CD14-positive monocyte (primary cell): Measurements from ENCODE around the gene TIAM1. TPM values are rescaled to one million over a fixed set of nuclear protein-coding genes. Genes with fewer than 3 reads are reported as not detected.
A peak's percentile ranks its signal among the peaks of the same experiment; 100 is the strongest.

ENCODE experiments used
- DNase-seq, 3 donors: peaks; one replicate each; pipeline ENCODE4 v3.0.0-alpha.2; 2011 to 2022
- H2AFZ ChIP-seq: 2 replicates; pipeline ENCODE4 v1.6.0; 2012; ENCODE audit warnings: mild to moderate bottlenecking, low read depth, low read length, inconsistent platforms; ENCODE audit not compliant: insufficient read depth, poor library complexity, severe bottlenecking
- H3K27ac ChIP-seq, 2 donors: 1 replicate in 1 of 2; 2 replicates in 1 of 2; pipeline ENCODE4 v1.5.1; 2012 to 2013; ENCODE audit warnings: low read length in 2 of 2, control low read depth in 1 of 2, inconsistent platforms in 1 of 2, low read depth in 1 of 2, mild to moderate bottlenecking in 1 of 2
- H3K27me3 ChIP-seq, 2 donors: one replicate each; pipeline versions ENCODE4 v1.6.0 to v1.6.1; 2011 to 2013; ENCODE audit warnings: low read length in 2 of 2; ENCODE audit not compliant: control insufficient read depth in 2 of 2, insufficient read depth in 2 of 2
- H3K36me3 ChIP-seq, 2 donors: replicated peaks in 1 of 2; 1 replicate in 1 of 2; 2 replicates in 1 of 2; pipeline versions ENCODE4 v1.5.1 to v1.6.1; 2012 to 2013; ENCODE audit warnings: low read length in 2 of 2, control low read depth in 1 of 2, inconsistent platforms in 1 of 2, mild to moderate bottlenecking in 1 of 2; ENCODE audit not compliant: insufficient read depth in 2 of 2, control insufficient read depth in 1 of 2
- H3K4me1 ChIP-seq, 2 donors: 1 replicate in 1 of 2; 2 replicates in 1 of 2; pipeline versions ENCODE4 v1.5.1 to v1.6.1; 2012 to 2013; ENCODE audit warnings: low read length in 2 of 2, control low read depth in 1 of 2, inconsistent platforms in 1 of 2, mild to moderate bottlenecking in 1 of 2, moderate library complexity in 1 of 2; ENCODE audit not compliant: insufficient read depth in 2 of 2, control insufficient read depth in 1 of 2
- H3K4me2 ChIP-seq: replicated peaks from 2 replicates; pipeline ENCODE3; 2012; ENCODE audit warnings: low read length, moderate library complexity, mild to moderate bottlenecking; ENCODE audit not compliant: poor library complexity, severe bottlenecking; ENCODE audit errors: extremely low read depth
- H3K4me3 ChIP-seq, 3 experiments: fragments of 200-600 bp in 1 of 3; sonication (generic) in 1 of 3; replicated peaks in 1 of 3; 1 replicate in 2 of 3; 2 replicates in 1 of 3; pipeline ENCODE4 v1.5.1; 2011 to 2013; ENCODE audit warnings: low read length in 3 of 3, mild to moderate bottlenecking in 3 of 3, control low read depth in 2 of 3, low read depth in 2 of 3, inconsistent platforms in 1 of 3, moderate library complexity in 1 of 3
- H3K79me2 ChIP-seq: 2 replicates; pipeline ENCODE4 v1.6.0; 2012; ENCODE audit warnings: mild to moderate bottlenecking, control low read depth, inconsistent platforms, low read length, moderate library complexity; ENCODE audit not compliant: insufficient read depth
- H3K9ac ChIP-seq: 2 replicates; pipeline ENCODE4 v1.6.0; 2017; ENCODE audit warnings: low read length, mild to moderate bottlenecking; ENCODE audit not compliant: insufficient read depth, poor library complexity, severe bottlenecking
- H3K9me3 ChIP-seq, 2 donors: replicated peaks in 1 of 2; 1 replicate in 1 of 2; 2 replicates in 1 of 2; pipeline versions ENCODE4 v1.5.1 to v1.6.1; 2012 to 2013; ENCODE audit warnings: low read length in 2 of 2, control low read depth in 1 of 2; ENCODE audit not compliant: control insufficient read depth in 1 of 2, insufficient read depth in 1 of 2
- H4K20me1 ChIP-seq: 2 replicates; pipeline ENCODE4 v1.6.0; 2012; ENCODE audit warnings: mild to moderate bottlenecking, low read length, control low read depth, moderate library complexity; ENCODE audit not compliant: insufficient read depth
- H3K27ac Mint-ChIP-seq, 7 donors: one replicate each; pipeline ENCODE4 v1.8.0; 2020; ENCODE audit warnings: mild to moderate bottlenecking in 7 of 7, mixed read lengths in 7 of 7, moderate library complexity in 6 of 7, inconsistent platforms in 2 of 7
- H3K27me3 Mint-ChIP-seq, 3 donors: one replicate each; pipeline ENCODE4 v1.8.0; 2021 to 2022; ENCODE audit warnings: low read depth in 3 of 3, mild to moderate bottlenecking in 3 of 3, mixed read lengths in 3 of 3, moderate library complexity in 3 of 3, inconsistent platforms in 1 of 3
- H3K36me3 Mint-ChIP-seq, 2 donors: one replicate each; pipeline ENCODE4 v1.8.0; 2020; ENCODE audit warnings: mixed read lengths in 2 of 2, inconsistent platforms in 1 of 2, mild to moderate bottlenecking in 1 of 2
- H3K4me1 Mint-ChIP-seq: one replicate; pipeline ENCODE4 v1.8.0; 2020; ENCODE audit warnings: mild to moderate bottlenecking, mixed read lengths
- H3K4me3 Mint-ChIP-seq, 2 donors: one replicate each; pipeline ENCODE4 v1.8.0; 2020; ENCODE audit warnings: mild to moderate bottlenecking in 2 of 2, mixed read lengths in 2 of 2, moderate library complexity in 1 of 2
- H3K9me3 Mint-ChIP-seq, 7 donors: one replicate each; pipeline ENCODE4 v1.8.0; 2020 to 2022; ENCODE audit warnings: mixed read lengths in 7 of 7, mild to moderate bottlenecking in 6 of 7, moderate library complexity in 6 of 7, inconsistent platforms in 2 of 7
- WGBS: methylation state at CpG from one replicate; pipeline ENCODE4 v1.1.5; 2013; ENCODE audit warnings: missing lambda C conversion rate; ENCODE audit not compliant: insufficient coverage; 5-methylcytosine and 5-hydroxymethylcytosine counted together
- intact Hi-C, 2 donors: fragments of 100-400 bp; cut with micrococcal nuclease; formaldehyde crosslinking; loops; one replicate each; pipeline versions ENCODE4 v1.15.0 to v1.15.1; 2023
- polyA plus RNA-seq, 3 donors: library from polyadenylated mRNA; depleted of rRNA in 1 of 3; unstranded in 2 of 3; stranded (reverse) in 1 of 3; fragments of 300-500 nt in 2 of 3; fragments of >200 nt in 1 of 3; fragmentation: Illumina TruSeq in 2 of 3; gene quantifications; 1 replicate in 2 of 3; 2 replicates in 1 of 3; pipeline ENCODE4 v1.2.3, GENCODE V29; 2012 to 2021
- TF ChIP-seq, protein P1 (sequence below): fragments of 200-600 bp; IDR thresholded peaks from one replicate; pipeline ENCODE4 v1.8.0; 2022; ENCODE audit warnings: antibody characterized with exemption, mild to moderate bottlenecking

Gene TIAM1
- polyA plus RNA-seq, 3 donors: 17.7 to 55.0 (median 45.3) TPM

DNA sequence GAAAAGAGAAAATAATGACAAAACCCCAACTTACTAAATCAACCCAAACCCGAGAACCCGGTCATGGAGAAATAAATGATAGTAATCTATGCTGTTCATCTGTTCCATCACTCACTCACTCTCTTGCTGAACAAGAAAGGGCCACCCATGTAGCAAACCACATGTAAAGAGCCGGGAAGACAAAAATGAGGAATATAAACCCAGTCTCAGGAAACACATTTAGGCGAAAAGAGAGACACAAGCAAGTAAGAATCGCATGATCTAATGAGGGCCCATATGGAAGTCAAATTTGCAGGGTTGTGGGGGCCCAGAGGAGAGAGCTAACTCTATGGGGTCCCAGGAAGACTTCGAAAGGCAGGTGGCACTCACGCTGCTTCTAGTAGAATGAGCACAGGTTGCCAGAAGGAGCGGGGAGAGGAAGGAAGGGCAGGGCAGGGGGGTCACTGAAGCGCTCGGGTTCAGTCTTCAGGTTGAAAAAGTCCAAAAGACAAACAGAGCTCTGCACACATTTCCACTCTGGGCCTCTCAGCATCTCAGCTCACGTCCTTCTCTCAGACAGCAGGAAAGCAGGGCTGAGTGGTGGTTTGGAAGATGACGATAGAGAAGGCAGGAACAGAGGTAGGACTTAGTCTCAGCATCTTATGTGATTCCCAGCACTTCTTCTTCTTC lies 162.8 kb downstream of the TIAM1 start:
- peaks cover 4% of the 10 kb centered on the region for H4K20me1 ChIP-seq
- H3K27me3 ChIP-seq: no peaks in the 10 kb centered on the region
- no peak overlapping the region for H3K4me3 ChIP-seq
- 15% methylated on average over 6 of the region's 12 CpGs for WGBS
- DNase-seq: no peak
- intact Hi-C loops: loop anchor here (2.0 to 5.0 kb wide), 2 partner anchors 82 to 84 kb away; no protein-coding TSS in a partner anchor
- Mint-ChIP-seq H3K27me3 (peaks cover 1 to 4% (median 4%) of the 10 kb centered on the region in 3 donors), H3K4me1 (peaks cover 26% of the 10 kb centered on the region), H3K27ac (peak overlapping the region in 2 of 7 donors; percentile 25 to 56), H3K36me3 (peaks cover 41 to 70% of the 10 kb centered on the region in 2 donors), H3K9me3 (peaks cover 0 to 5% (median 0%) of the 10 kb centered on the region in 7 donors), H3K4me3 (no peak overlapping the region)
- peaks cover 22 to 27% of the 10 kb centered on the region in 2 donors for H3K4me1 ChIP-seq
- no peak overlapping the region for H3K9ac ChIP-seq
- H3K36me3 ChIP-seq: peaks cover 9 to 44% of the 10 kb centered on the region in 2 donors
- TF ChIP-seq, protein P1, sequence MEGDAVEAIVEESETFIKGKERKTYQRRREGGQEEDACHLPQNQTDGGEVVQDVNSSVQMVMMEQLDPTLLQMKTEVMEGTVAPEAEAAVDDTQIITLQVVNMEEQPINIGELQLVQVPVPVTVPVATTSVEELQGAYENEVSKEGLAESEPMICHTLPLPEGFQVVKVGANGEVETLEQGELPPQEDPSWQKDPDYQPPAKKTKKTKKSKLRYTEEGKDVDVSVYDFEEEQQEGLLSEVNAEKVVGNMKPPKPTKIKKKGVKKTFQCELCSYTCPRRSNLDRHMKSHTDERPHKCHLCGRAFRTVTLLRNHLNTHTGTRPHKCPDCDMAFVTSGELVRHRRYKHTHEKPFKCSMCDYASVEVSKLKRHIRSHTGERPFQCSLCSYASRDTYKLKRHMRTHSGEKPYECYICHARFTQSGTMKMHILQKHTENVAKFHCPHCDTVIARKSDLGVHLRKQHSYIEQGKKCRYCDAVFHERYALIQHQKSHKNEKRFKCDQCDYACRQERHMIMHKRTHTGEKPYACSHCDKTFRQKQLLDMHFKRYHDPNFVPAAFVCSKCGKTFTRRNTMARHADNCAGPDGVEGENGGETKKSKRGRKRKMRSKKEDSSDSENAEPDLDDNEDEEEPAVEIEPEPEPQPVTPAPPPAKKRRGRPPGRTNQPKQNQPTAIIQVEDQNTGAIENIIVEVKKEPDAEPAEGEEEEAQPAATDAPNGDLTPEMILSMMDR: no peak
- no peak overlapping the region for H3K27ac ChIP-seq
- H3K4me2 ChIP-seq: no peak overlapping the region
- H3K9me3 ChIP-seq: no peaks in the 10 kb centered on the region
- H3K79me2 ChIP-seq: no peaks in the 10 kb centered on the region
- H2AFZ ChIP-seq: no peak overlapping the region

DNA sequence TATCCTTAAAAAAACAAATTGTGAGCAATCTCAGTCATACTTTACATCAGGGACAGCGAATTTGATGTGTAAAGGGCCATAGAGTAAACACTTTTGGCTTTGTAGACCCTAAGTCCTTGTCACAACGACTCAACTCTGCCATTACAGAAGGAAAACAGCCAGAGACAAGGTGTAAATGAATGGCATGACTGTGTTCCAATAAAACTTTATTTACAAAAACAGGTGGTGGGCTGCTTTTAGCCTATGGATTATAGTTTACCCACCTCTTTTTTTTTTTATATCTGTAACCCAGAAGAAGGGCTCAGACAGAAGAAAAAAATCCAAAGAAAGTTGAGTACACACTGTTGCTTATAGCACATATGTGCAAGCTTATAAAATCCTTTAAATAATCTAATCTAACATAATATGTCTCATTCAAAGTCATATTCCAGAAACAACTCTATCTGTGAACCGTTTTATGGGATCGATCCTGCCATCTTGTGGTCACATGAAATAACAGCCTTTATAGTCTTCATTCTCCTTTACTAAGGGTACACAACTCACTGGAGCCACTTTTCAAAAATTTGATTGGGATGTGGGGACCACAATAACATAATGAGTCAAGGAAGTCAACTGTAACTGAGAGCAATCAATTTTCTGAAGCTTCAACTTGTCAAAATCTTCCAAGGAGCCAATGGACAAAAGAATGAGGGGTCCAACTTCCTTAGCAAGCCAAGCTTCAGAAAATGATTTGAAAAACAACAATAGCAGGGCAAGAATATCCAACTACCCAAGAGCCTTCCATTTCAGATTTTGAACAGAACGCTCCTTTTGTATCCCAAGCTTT lies 163.6 kb downstream of the TIAM1 start:
- Mint-ChIP-seq H3K27ac (peak overlapping the region in 1 of 7 donors; percentile 3), H3K4me1 (peaks cover 33% of the 10 kb centered on the region), H3K36me3 (peaks cover 35 to 63% of the 10 kb centered on the region in 2 donors), H3K27me3 (peaks cover 1 to 4% (median 4%) of the 10 kb centered on the region in 3 donors), H3K4me3 (no peak overlapping the region), H3K9me3 (peaks cover 0 to 5% (median 0%) of the 10 kb centered on the region in 7 donors)
- H3K4me2 ChIP-seq: no peak overlapping the region
- no peak overlapping the region for H3K4me3 ChIP-seq
- H3K27ac ChIP-seq: no peak overlapping the region
- H4K20me1 ChIP-seq: peaks cover 4% of the 10 kb centered on the region
- peak; percentile 19 to 51 (median 26) for DNase-seq
- TF ChIP-seq, protein P1: peak; percentile 76
- no peak overlapping the region for H3K9ac ChIP-seq
- intact Hi-C loops: loop anchor here (2.0 to 5.0 kb wide), 2 partner anchors 82 to 83 kb away; no protein-coding TSS in a partner anchor
- WGBS: no CpG with 5 or more reads among the region's 5 CpGs
- no peaks in the 10 kb centered on the region for H3K9me3 ChIP-seq
- H3K27me3 ChIP-seq: no peaks in the 10 kb centered on the region
- peaks cover 9 to 37% of the 10 kb centered on the region in 2 donors for H3K36me3 ChIP-seq
- H3K79me2 ChIP-seq: no peaks in the 10 kb centered on the region
- peaks cover 30 to 34% of the 10 kb centered on the region in 2 donors for H3K4me1 ChIP-seq
- H2AFZ ChIP-seq: no peak overlapping the region
